NCI-H345 treated with DMSO at 0.1 percent for 48 hours (cell line): ENCODE data around the gene TRAF4.
"Not testable (repeated sequence)": the region's sequence is repeated elsewhere in the genome, so short reads cannot be mapped to it uniquely, and the experiment has no call there.

ENCODE experiments used
- DNase-seq: peaks from one replicate; lab custom pipeline; 2025; ENCODE audit not compliant: unreplicated experiment; lab: John Stamatoyannopoulos, UW

TRAF4 gene

DNA sequence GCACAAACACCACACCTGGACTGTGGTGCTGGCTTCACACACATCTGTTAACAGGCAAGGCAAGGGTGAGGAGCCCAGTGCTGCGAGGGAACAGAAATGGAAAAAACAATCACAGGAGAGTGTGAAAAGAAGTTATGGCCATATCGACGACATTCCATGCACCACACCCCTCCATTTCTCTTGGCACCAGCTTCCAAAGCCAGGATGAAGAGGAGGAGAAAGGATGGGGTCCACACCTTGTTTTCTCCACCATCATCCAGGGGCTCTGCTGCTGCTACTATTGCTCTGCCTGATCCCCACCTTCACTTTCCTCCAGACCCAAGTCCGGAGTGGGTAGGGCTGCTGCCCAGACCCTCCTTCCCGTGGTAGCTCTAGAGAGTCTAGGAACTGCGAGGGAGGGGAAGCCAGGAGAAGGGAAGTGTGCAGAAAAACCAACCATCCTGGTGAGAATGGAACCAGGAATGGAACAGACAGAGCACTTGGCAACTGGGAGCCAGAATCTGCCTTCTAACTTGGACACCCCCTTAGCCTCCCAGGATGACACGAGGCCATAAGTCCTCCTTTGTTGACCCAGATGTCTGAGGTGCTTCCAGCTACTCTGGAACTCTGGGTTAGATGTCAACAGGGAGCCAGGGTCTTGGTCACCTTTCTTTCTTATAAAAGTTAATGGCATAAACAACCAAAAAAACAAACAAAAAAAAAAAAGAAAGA lies 31.0 kb upstream of the TRAF4 start:
- DNase-seq, result no peak

DNA sequence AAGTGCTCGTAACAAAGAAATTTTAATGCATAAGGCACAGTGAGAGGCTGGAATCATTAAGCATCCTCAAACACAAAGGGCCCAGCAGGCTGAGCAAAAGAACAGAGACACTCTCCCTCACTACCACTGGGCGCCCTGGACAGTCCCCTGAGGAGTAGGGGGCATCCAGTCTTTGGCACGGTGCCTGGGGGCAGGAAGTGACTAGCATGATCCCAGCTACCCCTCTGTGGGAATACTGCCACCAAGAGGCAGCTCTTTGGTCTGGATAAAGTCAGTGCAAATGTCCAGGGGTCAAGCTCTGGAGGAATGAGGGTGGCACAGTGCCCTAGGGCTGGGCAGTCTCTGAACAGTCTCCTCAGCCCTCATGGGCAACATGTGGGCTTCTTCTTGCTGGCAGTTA lies 29.5 kb upstream of the TRAF4 start:
- DNase-seq, result no peak

DNA sequence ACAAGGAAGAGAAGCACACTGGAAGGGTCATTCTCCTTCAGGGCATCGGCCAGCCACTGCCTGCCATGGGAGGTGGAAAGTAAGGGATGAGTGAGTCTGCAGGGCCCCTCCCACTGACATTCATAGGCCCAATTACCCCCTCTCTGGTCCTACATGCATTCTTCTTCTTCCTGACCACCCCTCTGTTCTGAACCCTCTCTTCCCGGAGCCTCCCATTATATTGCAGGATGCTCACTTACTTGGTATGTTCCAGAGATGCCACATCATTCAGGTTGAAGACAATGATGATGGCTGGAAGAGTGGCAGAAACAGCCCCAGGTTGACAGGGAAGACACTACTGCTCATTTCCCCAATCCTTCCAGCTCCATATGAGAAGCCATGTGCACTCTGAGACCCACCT lies 28.6 kb upstream of the TRAF4 start:
- no peak for DNase-seq

DNA sequence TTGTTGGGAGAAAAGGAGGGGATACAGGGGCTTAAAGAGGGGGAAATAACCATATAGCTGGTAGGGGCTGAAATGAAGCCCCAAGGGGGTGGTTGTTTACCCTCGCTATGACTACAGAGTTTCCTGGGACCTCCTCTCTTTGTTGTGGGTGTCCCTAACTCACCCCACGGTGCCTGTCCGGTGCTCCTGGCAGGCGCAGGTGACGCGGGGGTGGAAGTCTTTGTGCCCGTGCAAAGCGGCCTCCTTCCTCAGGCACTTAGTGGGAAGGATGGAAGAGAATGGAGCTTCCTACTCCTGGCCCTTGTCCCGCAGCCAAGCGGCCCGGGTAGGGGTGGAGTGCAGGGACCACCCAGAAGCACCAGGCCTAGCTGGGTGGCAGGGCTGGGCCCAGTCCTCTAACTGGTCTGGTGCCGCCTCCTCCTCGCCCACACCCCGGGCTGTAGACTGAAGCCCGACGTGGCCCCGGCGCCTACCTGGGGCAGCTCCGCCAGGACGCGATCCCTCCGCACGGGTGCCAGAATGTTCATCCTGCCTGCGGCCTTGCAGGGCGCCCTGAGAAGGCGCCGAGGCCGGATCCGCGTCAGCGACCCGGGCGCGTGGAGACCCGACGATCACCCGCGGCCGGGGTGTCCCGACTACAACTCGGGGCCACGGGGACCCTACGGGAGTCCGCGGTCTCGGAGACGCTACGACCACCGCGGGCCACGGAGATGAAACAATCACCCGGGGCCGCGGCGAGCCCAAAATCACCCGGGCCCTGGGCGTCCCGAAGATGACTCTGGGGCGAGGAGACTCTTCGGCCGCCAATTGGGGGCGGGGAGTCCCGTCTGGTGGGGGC lies 26.9 kb upstream of the TRAF4 start:
- no peak for DNase-seq

DNA sequence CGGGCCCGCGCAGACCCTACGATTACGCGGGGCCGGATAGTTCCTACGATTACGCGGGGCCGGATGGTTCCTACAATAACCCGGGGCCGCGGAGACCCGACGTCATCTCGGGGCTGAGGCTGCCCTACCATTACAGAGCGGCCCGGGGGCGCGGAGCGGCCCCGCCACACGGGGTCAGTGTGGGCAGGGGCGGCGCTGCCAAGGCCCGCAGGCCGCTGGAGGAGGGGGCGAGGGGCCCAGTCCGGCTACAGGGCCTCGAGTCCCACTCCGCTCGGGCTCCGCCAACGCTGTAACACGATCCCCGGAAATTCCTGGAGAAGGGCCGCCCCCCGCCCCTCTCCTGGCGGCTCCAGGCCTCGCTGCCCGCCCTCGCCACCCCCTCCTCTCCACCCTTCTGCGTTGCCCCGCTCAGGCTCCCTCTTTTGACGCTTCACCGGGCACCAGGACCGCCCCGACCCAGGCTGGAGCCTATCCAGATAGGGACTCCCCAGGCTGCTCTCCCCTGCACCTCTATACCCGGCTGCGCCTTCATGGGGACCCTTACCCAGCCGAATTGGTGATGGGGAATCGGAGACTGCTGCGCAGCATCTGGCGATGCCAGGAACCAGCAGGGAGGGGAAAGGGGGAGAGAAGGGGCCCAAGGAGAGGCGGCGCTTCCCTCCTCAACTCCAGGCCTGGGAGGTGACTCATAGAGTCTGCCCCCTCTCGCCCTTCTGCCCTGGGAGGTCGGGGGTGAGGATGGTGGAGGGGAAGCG lies 26.1 kb upstream of the TRAF4 start, which contains the start of gene RAB34:
RAB34 (minus strand) TSS at position 291 of the 755 bp plus-strand sequence. CDS start 602 bp downstream, outside the sequence.
- no peak for DNase-seq

DNA sequence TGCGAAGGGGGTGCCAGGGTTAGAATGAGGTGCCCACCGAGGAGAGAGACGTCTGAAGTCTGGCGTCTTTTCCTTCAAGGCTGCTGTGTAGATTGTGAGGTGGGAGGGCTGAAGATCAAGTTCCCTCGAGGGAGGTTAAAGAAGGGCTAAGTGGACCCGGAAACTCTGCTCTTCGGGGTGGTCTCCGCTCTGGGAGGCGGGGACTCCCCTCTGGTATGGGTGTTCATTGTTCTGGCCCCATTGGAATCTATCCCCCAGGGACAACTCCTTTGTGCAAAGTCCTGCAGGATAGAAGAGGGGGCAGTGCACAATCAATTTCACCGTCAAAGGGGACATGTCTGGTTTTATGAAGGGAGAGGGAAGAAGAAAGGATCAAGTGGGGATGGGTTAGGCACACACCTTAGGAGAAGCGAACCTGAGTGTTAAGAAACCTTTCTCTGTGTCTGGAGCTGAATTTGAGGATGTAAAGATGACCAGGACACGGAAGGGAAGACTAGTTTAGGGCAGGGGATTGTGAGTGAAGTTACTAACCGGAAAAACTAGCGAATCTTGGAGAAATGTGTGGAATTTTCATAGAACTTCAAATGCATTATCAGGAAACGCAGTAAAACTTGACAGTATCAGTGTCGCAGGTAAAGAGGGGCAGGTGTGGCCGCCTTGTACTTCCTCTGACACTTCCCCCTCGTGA lies 25.3 kb upstream of the TRAF4 start:
- no peak for DNase-seq

DNA sequence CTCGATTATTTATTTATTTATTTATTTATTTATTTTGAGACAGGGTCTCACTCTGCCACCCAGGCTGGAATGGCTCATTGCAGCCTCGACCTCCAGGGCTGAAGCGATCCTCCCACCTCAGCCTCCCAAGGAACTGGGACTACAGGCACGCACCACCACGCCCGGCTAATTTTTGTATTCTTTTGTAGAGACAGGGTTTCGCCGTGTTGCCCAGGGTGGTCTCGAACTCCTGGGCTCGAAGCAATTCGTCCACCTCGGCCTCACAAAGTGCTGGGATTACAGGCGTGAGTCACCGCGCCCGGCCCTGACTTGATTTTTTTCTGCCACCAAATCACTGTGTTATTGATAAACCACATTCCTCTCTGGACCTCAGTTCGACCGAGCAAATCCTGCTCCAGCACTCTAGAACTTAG lies 24.8 kb upstream of the TRAF4 start:
- DNase-seq, result no peak

DNA sequence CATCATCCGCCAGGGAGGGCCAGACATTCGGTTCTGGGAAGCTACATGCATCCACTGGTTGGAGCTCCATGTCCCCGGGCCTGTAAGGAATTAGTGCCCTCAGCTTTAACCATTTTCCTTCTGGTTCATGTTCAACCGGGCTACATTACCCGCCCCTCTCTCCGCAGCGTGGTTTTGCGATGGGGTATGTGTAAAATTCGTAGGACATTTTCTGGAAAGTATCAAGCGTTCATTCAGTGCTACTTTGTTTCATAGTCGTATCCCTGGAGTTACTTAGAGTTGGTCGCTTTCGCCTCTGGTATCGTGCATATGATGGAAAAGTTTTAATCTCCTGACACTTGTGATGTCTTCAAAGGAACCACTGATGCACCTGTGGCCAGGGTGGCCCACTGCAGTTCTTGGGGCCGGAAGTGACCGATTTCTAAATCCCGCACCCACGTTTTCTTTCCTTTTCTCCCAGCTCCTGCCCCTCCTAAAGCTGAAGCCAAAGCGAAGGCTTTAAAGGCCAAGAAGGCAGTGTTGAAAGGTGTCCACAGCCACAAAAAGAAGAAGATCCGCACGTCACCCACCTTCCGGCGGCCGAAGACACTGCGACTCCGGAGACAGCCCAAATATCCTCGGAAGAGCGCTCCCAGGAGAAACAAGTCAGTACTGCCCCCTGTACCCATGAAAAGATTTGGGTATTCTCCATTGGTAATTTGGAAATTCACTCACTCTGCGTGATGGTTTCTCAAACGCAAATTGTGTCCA lies 23.4 kb upstream of the TRAF4 start:
- no peak for DNase-seq

DNA sequence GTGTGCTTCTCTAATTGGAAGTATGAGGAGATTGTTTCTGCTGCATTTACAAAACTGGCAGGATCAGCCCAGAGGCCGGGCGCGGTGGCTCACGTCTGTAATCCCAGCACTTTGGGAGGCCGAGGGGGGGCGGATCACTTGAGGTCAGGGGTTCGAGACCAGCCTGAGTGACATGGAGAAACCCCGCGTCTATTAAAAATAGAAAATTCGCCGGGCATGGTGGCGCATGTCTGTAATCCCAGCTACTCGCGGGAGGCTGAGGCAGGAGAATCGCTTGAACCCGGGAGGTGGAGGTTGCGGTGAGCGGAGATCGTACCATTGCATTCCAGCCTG lies 22.8 kb upstream of the TRAF4 start:
- not testable (repeated sequence) for DNase-seq

DNA sequence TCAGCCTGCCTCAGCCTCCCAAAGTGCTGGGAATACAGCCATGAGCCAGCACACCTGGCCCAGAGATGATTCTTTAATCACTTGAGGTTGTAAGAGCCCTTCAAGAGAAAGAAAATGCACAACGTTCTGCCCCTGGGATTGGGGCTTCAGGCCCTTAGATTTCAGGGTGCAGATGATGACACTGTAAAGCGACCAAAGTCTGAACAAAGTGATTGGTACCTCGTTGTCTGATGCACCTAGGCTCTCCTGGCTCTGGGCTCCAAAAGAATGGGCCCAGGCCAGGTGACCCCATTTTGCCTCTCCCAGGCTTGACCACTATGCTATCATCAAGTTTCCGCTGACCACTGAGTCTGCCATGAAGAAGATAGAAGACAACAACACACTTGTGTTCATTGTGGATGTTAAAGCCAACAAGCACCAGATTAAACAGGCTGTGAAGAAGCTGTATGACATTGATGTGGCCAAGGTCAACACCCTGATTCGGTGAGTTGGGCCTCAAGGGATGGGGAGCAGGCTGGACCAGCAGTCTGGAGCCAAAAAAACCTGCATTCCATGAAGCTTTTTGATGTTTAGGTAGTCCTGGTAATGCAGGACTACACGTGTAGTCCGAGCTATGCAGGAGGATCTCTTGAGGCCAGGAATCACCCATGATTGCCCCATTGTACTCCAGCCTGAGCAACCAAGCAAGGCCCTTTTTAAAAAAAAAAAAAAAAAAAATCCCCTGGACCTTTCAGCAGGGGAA lies 21.2 kb upstream of the TRAF4 start:
- no peak for DNase-seq

DNA sequence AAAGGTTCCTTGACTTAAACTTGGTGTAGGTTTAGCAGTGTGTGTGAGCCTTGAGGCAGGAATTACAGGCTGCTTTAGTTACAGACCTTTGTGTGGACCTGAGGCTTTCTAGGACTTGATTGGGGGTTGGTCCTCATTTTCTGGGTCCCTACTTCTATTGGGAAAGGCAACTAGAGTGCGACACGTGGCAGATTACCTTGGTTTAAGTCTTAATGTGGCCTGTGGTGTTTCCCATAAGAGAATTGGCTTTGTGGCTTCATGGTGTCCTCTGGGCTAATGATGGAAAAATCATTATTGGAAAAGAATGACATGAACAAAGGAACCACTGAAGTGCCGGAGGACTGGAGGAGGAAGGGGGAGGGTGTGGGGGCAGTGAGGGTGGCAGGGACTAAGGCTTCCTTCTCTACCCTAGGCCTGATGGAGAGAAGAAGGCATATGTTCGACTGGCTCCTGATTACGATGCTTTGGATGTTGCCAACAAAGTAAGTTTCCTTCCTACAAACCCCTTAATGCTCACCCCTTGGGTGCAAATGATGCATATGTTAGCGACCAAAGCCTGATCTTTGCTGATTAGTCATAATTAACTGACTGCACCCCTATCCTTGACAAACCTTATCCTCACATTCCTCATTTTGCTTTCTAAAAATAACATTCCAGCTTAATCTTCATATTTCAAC lies 20.5 kb upstream of the TRAF4 start:
- DNase-seq, result no peak

DNA sequence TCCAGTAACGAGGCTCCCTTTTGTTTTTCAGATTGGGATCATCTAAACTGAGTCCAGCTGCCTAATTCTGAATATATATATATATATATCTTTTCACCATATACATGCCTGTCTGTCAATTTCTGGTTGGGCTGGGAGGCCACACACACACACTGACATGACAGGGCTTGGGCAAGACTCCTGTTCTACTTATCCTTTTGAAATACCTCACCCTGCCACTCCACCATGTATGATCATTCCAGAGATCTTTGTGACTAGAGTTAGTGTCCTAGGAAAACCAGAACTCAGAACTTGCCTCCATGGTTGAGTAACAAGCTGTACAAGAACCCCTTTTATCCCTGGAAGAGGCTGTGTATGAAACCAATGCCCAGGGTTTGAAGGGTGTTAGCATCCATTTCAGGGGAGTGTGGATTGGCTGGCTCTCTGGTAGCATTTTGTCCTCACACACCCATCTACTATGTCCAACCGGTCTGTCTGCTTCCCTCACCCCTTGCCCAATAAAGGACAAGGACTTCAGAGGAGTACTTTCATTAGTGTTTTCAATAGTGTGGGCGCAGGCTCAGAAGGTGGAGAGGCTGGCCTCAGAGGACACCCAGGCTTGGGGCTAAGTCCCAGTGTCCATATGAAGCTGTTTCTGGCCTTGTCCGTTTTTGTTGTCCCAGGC lies 19.8 kb upstream of the TRAF4 start:
- not testable (repeated sequence) for DNase-seq

DNA sequence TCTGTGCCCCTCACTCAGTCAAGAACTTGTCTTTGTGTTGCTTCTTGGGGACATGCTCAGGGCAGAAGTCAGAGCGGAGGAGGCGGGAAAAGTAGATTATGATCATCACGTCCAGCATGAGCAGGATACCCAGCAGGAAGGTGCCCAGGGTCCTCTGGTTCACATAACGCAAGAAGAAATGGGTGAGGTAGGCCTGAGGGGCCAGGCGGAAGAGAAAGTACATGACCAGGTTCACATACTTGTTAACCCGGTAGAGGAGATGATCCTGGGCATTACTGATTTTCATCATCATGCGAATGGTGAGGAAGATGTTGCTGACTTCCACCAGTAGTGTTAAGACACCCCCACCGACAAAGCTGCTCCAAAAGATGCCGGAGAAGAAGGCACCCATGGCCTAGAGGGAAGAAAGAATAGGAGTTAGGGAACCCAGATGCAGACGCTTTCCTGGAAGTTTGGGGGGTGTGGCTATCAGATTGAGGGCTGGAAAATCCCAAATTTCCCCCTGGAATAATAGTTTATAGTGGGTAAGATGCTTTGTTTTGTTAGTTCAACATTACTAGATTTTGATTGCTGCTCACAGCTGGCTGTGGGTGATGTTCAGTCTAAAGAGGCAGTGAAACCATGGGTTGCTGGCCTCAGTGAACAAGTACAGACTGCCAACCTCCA lies 19.2 kb upstream of the TRAF4 start:
- DNase-seq, result no peak

DNA sequence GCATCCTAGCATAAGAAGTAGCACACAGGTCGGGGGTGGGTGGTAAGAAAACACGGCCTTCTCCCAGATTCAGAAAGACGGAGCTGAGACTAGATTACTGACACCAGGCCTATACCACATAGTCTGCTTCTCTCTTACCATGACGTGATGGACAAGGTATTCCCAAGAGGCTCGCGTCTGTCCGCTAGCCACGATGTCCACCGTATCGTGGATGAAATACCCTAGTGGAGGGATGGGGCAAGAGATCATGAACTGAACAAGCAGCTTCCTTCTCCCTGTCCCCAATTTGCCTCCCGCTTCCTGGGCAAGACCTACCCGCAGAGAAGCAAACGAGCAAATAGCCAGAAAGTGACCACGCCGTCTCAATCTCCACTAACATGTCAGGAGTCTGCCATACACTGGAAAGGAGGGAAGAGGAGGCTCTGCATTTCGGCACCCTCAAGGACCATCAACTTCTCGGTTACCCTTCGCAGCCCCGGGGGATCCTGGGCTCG lies 18.6 kb upstream of the TRAF4 start:
- DNase-seq, result no peak

DNA sequence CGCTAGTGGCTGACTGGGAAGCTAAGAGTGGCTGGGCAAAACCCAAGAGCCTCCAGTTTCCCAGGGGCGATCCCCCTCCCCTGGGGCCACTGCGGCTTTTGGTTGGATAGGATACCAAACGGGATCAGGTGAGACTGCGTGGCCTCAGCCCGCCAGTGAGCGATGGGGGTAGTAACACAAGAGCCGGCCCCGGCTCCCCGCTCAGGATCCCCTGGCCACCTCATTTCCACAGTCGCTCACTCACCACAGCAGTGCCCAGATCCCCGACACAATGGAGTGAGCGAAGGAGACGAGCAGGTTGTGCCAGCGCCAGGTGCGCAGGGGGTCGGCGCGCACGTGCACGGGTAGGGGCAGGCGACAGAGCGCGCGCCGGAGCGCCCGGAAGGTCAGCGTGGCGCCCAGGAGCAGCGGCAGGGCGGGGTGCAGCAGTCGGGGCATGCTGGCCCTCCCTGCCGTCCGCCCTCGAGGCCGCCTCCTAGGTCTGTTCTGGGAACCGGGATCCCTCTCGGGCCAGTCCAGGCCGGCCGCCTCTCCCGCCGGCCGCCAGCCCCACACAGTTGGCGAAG lies 18.1 kb upstream of the TRAF4 start:
- peak; percentile 57 for DNase-seq

DNA sequence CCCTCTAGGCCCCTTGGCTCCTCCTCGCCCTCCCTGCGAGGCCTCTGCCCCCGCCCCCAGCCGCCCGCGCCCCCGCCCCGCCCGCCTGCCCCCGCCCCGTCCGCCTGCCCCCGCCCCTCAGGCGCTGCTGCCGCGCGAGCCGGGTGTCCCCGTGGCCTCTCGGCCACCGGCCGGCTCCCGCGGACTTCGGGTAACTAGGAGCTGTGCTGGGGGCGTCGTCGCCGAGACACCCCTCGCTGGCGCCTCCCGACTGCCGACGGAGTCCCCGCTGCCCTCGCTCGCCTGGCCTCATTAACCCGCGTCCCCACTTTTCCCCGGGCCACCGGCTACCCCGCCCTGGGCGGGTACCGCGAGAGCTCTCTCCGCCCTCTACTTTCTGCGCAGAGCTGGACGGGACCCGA lies 17.6 kb upstream of the TRAF4 start, which contains the start of gene TLCD1:
TLCD1 (minus strand) TSS at position 8 of the 401 bp plus-strand sequence. CDS start 136 bp downstream, outside the sequence.
- DNase-seq, result peak; percentile 57
